KMS-11 (cell line): Measurements from ENCODE around the gene DRC7.

Source experiments
- H2AFZ ChIP-seq: fragments of 200-600 bp; sonication (generic); 2 replicates; pipeline ENCODE4 v1.6.1; 2016; ENCODE audit warnings: antibody characterized with exemption, mixed run types, low read depth
- H3K27ac ChIP-seq: fragments of 200-600 bp; sonication (generic); 2 replicates; pipeline ENCODE4 v1.6.1; 2016; ENCODE audit warnings: mild to moderate bottlenecking, mixed run types
- H3K27me3 ChIP-seq: fragments of 200-600 bp; sonication (generic); 2 replicates; pipeline ENCODE4 v1.6.1; 2017; ENCODE audit warnings: mild to moderate bottlenecking, low read depth, mixed run types, moderate library complexity; ENCODE audit not compliant: insufficient read depth
- H3K36me3 ChIP-seq: fragments of 200-600 bp; sonication (generic); 2 replicates; pipeline ENCODE4 v1.6.1; 2017; ENCODE audit warnings: mild to moderate bottlenecking, mixed run types; ENCODE audit not compliant: insufficient read depth
- H3K4me1 ChIP-seq: fragments of 200-600 bp; sonication (generic); 2 replicates; pipeline ENCODE4 v1.6.1; 2016; ENCODE audit warnings: mild to moderate bottlenecking, low read depth, mixed run types; ENCODE audit not compliant: poor library complexity, severe bottlenecking
- H3K4me2 ChIP-seq: fragments of 200-600 bp; sonication (generic); 2 replicates; pipeline ENCODE4 v1.7.0; 2016; ENCODE audit warnings: mild to moderate bottlenecking, mixed run types
- H3K4me3 ChIP-seq: fragments of 200-600 bp; sonication (generic); IDR thresholded peaks from 2 replicates; pipeline ENCODE4 v1.6.1; 2017; ENCODE audit warnings: low read depth, low read length, mixed read lengths; ENCODE audit not compliant: insufficient read depth
- H3K79me2 ChIP-seq: fragments of 200-600 bp; sonication (generic); 2 replicates; pipeline ENCODE4 v1.6.1; 2016; ENCODE audit warnings: low read depth, mixed run types; ENCODE audit not compliant: insufficient read depth
- H3K9ac ChIP-seq: fragments of 200-600 bp; sonication (generic); 2 replicates; pipeline ENCODE4 v1.6.1; 2016; ENCODE audit warnings: mild to moderate bottlenecking, mixed run types
- H4K20me1 ChIP-seq: fragments of 200-600 bp; sonication (generic); 2 replicates; pipeline ENCODE4 v1.6.1; 2016; ENCODE audit warnings: mild to moderate bottlenecking, mixed run types; ENCODE audit not compliant: insufficient read depth
- TF ChIP-seq, protein P1 (sequence below): fragments of 200-600 bp; sonication (generic); conservative IDR thresholded peaks from 2 replicates; pipeline ENCODE4 v1.6.1; 2017; ENCODE audit warnings: low read depth, mild to moderate bottlenecking, antibody characterized with exemption, low read length, moderate library complexity, mixed read lengths

The DRC7 gene

GRCh38 chr16:57770361-57770760 is 75.8 kb downstream of the DRC7 start:
- Histone ChIP-seq H3K4me1 (no peaks in the 10 kb centered on the region), H3K36me3 (no peaks in the 10 kb centered on the region), H3K4me3 (no peak overlapping the region), H3K9ac (no peak overlapping the region), H2AFZ (no peak overlapping the region), H3K79me2 (no peaks in the 10 kb centered on the region), H3K27me3 (no peaks in the 10 kb centered on the region), H3K27ac (no peak overlapping the region), H4K20me1 (no peaks in the 10 kb centered on the region), H3K4me2 (no peak overlapping the region)
- TF ChIP-seq, protein P1, sequence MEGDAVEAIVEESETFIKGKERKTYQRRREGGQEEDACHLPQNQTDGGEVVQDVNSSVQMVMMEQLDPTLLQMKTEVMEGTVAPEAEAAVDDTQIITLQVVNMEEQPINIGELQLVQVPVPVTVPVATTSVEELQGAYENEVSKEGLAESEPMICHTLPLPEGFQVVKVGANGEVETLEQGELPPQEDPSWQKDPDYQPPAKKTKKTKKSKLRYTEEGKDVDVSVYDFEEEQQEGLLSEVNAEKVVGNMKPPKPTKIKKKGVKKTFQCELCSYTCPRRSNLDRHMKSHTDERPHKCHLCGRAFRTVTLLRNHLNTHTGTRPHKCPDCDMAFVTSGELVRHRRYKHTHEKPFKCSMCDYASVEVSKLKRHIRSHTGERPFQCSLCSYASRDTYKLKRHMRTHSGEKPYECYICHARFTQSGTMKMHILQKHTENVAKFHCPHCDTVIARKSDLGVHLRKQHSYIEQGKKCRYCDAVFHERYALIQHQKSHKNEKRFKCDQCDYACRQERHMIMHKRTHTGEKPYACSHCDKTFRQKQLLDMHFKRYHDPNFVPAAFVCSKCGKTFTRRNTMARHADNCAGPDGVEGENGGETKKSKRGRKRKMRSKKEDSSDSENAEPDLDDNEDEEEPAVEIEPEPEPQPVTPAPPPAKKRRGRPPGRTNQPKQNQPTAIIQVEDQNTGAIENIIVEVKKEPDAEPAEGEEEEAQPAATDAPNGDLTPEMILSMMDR: no peak

DNA sequence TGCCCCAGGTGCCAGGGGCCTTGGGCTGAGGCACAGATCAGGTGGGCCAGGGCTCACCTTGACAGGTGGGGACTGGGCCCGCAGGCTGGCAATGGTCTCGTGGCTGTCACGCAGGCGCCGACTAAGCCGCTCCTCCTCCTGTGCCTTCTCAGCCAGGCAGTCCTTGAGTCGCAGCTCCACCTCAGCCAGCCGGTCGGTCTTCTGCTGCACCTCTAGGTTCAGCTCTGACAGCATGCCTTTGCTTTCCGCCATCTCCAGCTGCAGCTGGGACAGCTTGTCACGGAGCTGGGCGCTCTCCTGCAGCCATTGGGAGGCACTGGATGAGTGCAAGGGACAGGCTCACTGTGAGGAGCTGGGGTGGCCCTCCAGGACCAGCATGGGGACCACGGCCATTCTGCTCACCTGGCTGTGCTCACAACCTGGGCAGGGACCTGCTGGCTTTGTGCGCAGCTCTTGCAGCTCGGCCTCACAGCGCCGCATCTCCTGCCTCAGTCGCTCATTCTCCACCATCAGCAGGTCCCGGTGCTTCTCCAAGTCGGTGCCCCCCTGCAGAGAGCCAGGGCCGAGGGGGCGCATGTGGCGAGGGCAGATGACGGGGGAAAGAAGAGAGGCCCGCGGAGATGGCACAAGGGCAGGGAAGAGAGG is 76.7 kb downstream of the DRC7 start:
- Histone ChIP-seq H3K27ac (no peak overlapping the region), H3K4me3 (no peak overlapping the region), H3K4me1 (no peaks in the 10 kb centered on the region), H4K20me1 (no peaks in the 10 kb centered on the region), H3K4me2 (no peak overlapping the region), H3K79me2 (no peaks in the 10 kb centered on the region), H3K27me3 (no peaks in the 10 kb centered on the region), H3K36me3 (no peaks in the 10 kb centered on the region), H2AFZ (no peak overlapping the region), H3K9ac (no peak overlapping the region)
- TF ChIP-seq, protein P1: no peak

- Histone ChIP-seq H4K20me1 (no peaks in the 10 kb centered on the region), H3K4me2 (no peak overlapping the region), H3K4me1 (no peaks in the 10 kb centered on the region), H3K79me2 (no peaks in the 10 kb centered on the region), H2AFZ (no peak overlapping the region), H3K9ac (no peak overlapping the region), H3K27ac (no peak overlapping the region), H3K27me3 (no peaks in the 10 kb centered on the region), H3K4me3 (no peak overlapping the region), H3K36me3 (no peaks in the 10 kb centered on the region)
- TF ChIP-seq, protein P1: no peak
Measured at GRCh38 chr16:57773019-57773418, 78.4 kb downstream of the DRC7 start.

- TF ChIP-seq, protein P1: no peak
- Histone ChIP-seq H3K79me2 (no peaks in the 10 kb centered on the region), H3K27ac (no peak overlapping the region), H3K4me2 (no peak overlapping the region), H4K20me1 (no peaks in the 10 kb centered on the region), H3K4me3 (no peak overlapping the region), H3K36me3 (no peaks in the 10 kb centered on the region), H3K4me1 (no peaks in the 10 kb centered on the region), H3K27me3 (no peaks in the 10 kb centered on the region), H3K9ac (no peak overlapping the region), H2AFZ (no peak overlapping the region)
Measured at GRCh38 chr16:57773655-57774295, 79.2 kb downstream of the DRC7 start.
